Fibroblast of the aortic adventitia (primary cell): ENCODE results near the gene KLHL29. TPM values are rescaled to one million over a fixed set of nuclear protein-coding genes. Genes with fewer than 3 reads are reported as not detected.

Experiments used
- DNase-seq: peaks from one replicate; pipeline ENCODE4 v3.0.0-alpha.2; 2010; ENCODE audit warnings: low read depth
- H3K4me3 ChIP-seq: 2 replicates; pipeline ENCODE4 v1.5.1; 2011; ENCODE audit warnings: low read depth, mild to moderate bottlenecking, control low read depth, low read length, moderate library complexity
- CTCF ChIP-seq: IDR thresholded peaks from 2 replicates; pipeline ENCODE4 v1.5.1; 2011; ENCODE audit warnings: mild to moderate bottlenecking, low read length, control low read depth, inconsistent platforms; ENCODE audit not compliant: insufficient read depth
- total RNA-seq: library from RNA; depleted of rRNA; stranded (reverse); fragments of >200 nt; gene quantifications from 2 replicates; pipeline ENCODE4 v1.2.3, GENCODE V29; 2012; ENCODE audit warnings: low replicate concordance

KLHL29 gene
- total RNA-seq, 1 donor: 4.7 TPM

DNA sequence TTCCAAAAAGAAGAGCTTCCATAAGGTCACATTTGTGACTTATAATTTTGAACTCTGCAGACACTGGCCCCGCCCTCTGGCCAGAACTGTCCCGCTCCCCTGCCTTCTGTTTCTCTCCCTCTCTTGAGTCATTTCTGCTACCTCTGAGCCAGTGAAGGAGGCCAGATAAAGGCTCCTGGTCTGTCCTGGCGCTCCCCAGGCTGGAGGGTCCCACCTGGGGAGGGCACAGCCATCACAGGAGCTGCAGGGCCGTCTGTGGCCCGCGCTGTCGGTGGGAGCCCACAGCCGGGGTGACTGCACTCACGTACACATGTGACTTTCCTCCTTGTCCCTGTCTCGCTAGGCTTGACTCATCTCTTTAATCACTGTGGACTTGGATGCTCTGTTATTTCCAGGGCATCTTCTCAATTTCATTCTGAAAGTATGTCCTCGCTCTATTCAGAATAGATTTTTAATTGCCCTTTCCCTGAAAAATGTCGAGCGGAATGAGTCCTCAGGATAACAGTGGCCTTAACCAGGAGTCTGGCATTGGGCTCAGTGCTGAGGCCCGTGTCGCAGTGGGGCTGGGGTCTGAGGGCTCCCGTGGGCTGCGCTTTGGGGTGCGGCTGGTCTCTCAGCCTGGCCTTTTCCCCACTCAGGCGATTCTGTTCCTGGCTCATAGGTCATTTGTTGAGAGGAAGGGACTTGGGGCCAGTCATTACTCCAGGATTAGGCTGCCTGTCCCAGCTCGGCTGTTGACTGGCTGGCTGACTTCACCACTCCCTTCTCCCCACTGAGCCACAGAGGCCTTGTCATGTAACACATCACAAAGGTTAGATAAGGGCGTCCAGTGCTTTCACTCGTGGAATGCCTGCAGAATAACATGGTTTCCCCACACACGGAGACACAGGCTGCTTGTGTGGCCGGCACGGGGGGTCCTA, 34.5 kb downstream of the KLHL29 start:
- no peak for TF ChIP-seq CTCF
- no peak for DNase-seq
- H3K4me3 ChIP-seq: no peak overlapping the region

GRCh38 chr2:23420091-23420839, 35.3 kb downstream of the KLHL29 start:
- no peak overlapping the region for H3K4me3 ChIP-seq
- DNase-seq: no peak
- TF ChIP-seq CTCF: no peak

DNA sequence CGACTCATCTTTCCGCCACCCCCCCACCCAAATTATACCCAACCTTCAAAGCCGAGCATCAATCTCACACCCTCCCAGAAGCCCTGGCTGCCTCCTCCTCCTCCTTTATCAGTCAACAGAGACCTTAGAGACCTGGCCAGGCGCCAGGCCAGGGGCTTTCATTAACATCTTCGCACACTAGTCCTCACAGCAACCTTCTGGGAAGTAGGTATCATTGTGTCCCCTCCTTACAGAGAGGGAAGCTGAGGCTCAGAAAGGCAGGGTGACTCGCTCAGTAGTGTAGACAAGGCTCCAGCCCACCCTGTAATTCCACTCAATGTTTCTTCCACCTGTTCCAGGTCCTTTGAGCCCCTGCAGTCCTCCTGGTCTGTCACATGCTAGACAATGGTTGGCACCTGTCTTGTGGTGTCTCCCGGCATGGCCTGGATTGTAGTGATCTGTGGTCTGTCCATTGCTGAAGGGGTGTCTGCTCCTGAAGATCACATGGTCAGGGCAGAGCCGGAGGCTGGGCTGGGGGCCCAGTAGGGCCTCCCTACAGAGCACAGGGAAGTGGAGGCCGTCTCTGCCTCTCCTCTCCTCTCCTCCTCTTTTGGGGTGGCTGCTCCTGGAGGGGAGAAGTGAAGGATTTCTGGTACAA, 36.0 kb downstream of the KLHL29 start:
- no peak for TF ChIP-seq CTCF
- DNase-seq: no peak
- no peak overlapping the region for H3K4me3 ChIP-seq

DNA sequence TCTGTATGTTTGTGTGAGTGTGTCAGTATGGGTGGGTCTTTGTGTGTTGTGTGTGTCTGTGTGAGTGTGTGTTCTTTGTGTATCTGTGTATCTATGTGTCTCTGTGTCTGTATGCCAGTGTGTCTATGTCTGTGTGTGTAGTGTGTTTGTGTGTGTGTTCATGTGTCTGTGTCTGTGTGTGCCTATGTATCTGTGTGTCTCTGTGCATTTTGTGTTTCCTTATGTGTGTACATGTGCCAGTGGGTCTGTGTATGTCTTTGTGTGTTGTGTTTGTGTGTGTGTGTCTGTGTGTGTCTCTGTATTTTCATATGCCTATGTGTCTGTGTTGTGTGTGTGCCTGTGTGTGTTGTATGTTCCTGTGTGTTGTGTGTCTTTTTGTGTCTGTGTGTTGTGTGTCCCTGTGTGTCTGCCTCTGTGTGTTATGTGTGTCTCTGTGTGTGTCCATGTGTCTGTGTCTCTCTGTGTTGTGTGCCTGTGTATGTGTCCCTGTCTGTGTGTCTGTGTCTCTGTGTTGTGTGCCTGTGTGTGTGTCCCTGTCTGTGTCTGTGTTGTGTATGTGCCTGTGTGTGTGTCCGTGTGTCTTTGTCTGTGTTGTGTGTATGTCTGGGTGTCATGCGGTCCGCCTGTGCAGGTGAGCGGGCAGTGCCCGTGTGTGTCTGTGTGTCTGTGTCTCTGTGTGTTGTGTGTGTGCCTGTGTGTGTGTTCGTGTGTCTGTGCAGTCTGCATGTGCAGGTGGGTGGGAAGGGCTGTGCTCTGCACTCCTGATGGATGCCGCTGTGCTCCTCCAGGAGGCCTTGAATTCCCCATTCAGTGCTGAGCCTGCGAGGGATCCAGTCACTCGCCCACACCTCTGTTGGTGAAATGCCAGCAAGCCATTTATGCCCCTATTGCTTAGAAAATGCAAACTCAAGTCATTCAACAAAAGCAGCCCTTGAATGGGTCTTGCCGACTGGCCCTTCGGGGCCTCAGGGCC, 37.4 kb downstream of the KLHL29 start:
- no peak for DNase-seq
- H3K4me3 ChIP-seq: no peak overlapping the region
- TF ChIP-seq CTCF: no peak

DNA sequence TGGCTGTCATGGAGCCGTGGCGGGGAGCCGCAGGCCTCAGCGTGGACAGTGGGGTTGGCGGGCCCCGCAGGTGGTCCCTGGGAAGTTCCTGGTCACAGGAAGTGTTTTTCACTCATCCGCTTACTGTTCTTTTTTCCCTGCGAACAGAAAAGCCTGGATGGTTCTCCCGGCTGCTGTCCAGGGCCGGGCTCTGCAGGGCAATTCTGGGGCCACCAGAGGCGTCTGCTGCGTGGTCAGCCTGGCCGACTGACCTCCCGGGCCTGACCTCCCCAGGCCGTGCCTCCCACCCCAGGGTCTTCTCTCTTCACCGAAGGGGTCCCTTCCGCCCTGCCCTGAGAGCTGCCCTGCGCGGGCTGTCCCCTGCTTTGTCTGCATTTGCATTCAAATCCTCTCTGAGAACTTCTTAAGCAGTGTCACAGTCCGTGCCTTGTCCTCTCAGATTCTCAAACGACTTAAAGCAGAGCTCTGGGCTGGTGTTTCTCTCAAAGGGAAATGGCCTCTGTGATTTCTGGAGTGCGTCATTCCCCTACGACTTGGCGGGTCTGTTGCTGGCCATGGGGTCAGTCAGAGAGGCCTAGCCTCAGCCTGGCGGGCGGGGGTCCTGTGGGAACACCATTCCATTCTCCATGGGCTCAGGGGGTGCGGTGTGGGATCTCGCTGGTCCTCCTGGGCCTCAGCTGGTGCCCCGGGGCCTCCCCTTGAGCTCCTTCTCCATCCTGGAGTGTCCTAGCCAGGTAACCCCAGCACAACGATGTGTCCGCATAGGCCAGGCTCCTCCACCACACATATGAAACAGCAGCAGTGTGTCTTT, 38.3 kb downstream of the KLHL29 start:
- no peak for DNase-seq
- no peak overlapping the region for H3K4me3 ChIP-seq
- TF ChIP-seq CTCF: no peak
